GM12878 (cell line): Measurements from ENCODE around the gene APBA1. TPM values are rescaled to one million over a fixed set of nuclear protein-coding genes. Genes with fewer than 3 reads are reported as not detected.

Experiments used
- ATAC-seq: fragments of 200-7000 bp; cut with Tn5 transposase; 3 replicates; pipeline ENCODE4 v1.9.1; 2020; ENCODE audit warnings: mild to moderate bottlenecking, moderate library complexity
- BruUV-seq: library from RNA; stranded (reverse); fragments of 400-500 nt; replicated peaks from 2 replicates; lab custom pipeline; 2021; lab: Mats Ljungman, UMichigan
- CTCF ChIA-PET: fragments of 300-600 bp; sonication (Branson Sonifier 250); formaldehyde crosslinking; extraction: SDS; loops from one replicate; lab custom pipeline; 2021; ENCODE audit warnings: inconsistent platforms; lab: Yijun Ruan, JAX
- POLR2A ChIA-PET: fragments of 350-600 bp; formaldehyde crosslinking; extraction: SDS; loops from one replicate; lab custom pipeline; 2021; ENCODE audit warnings: inconsistent platforms; lab: Charles Lee
- RAD21 ChIA-PET: fragments of 300-600 bp; sonication (Branson Sonifier 250); formaldehyde crosslinking; loops from one replicate; lab custom pipeline; 2023; ENCODE audit warnings: antibody characterized with exemption; ENCODE audit not compliant: unreplicated experiment; lab: Charles Lee
- SMC1A ChIA-PET: fragments of 300-600 bp; sonication (Branson Sonifier 250); formaldehyde crosslinking; loops from one replicate; lab custom pipeline; 2023; ENCODE audit not compliant: unreplicated experiment, uncharacterized antibody; lab: Charles Lee
- DNase-seq: peaks from one replicate; pipeline ENCODE4 v3.0.0-alpha.2; 2011; ENCODE audit warnings: low read depth, low spot score
- FAIRE-seq: peaks from 3 replicates; lab custom pipeline; 2011; peaks lifted over from hg19 to GRCh38; lab: Jason Lieb, UNC
- H2AFZ ChIP-seq: 2 replicates; pipeline ENCODE4 v1.6.0; 2011; ENCODE audit warnings: low read depth, low read length, control low read depth; ENCODE audit not compliant: control insufficient read depth
- H3K27ac ChIP-seq: 2 replicates; pipeline ENCODE4 v1.5.1; 2011; ENCODE audit warnings: control low read depth; ENCODE audit not compliant: control insufficient read depth, insufficient read depth
- H3K27me3 ChIP-seq, 2 experiments: replicated peaks in 1 of 2; 2 replicates each; pipeline versions ENCODE4 v1.6.0 to v1.6.1; 2011; ENCODE audit warnings: low read length in 1 of 2; ENCODE audit not compliant: control insufficient read depth in 2 of 2, insufficient read depth in 2 of 2
- H3K36me3 ChIP-seq, 2 experiments: 2 replicates each; pipeline ENCODE4 v1.5.1; 2011; ENCODE audit warnings: low read length in 1 of 2; ENCODE audit not compliant: control insufficient read depth in 2 of 2, insufficient read depth in 2 of 2
- H3K4me1 ChIP-seq: 2 replicates; pipeline ENCODE4 v1.6.1; 2011; ENCODE audit warnings: mild to moderate bottlenecking, low read length, moderate library complexity, mixed read lengths; ENCODE audit not compliant: control insufficient read depth, insufficient read depth
- H3K4me2 ChIP-seq: 2 replicates; pipeline ENCODE4 v1.6.0; 2011; ENCODE audit warnings: control low read depth; ENCODE audit not compliant: control insufficient read depth, insufficient read depth
- H3K4me3 ChIP-seq: fragments of 200-600 bp; sonication (generic); 2 replicates; pipeline ENCODE4 v1.5.1; 2016
- H3K79me2 ChIP-seq: 2 replicates; pipeline ENCODE4 v1.6.0; 2011; ENCODE audit warnings: low read length; ENCODE audit not compliant: control insufficient read depth, insufficient read depth
- H3K9ac ChIP-seq: 2 replicates; pipeline ENCODE4 v1.8.0; 2011; ENCODE audit warnings: low read length, control low read depth, mixed read lengths; ENCODE audit not compliant: control insufficient read depth, insufficient read depth
- H3K9me3 ChIP-seq: replicated peaks from 3 replicates; pipeline ENCODE4 v1.5.1; 2011; ENCODE audit warnings: mild to moderate bottlenecking, low read length; ENCODE audit not compliant: control insufficient read depth, insufficient read depth
- H4K20me1 ChIP-seq: 2 replicates; pipeline ENCODE4 v1.6.0; 2011; ENCODE audit not compliant: control insufficient read depth, insufficient read depth
- ATF2 ChIP-seq: IDR thresholded peaks from 2 replicates; pipeline ENCODE4 v1.6.1; 2012; ENCODE audit warnings: low read length, inconsistent platforms
- BCL11A ChIP-seq: IDR thresholded peaks from 2 replicates; pipeline ENCODE4 v1.6.1; 2011; ENCODE audit warnings: low read depth, low read length
- ETV6 ChIP-seq, 2 experiments: fragments of 450-650 bp in 1 of 2; IDR thresholded peaks in 1 of 2; conservative IDR thresholded peaks in 1 of 2; 2 replicates each; pipeline ENCODE4 v1.6.1; 2014; ENCODE audit warnings: antibody characterized with exemption in 1 of 2, borderline replicate concordance in 1 of 2, low read depth in 1 of 2, mild to moderate bottlenecking in 1 of 2, moderate library complexity in 1 of 2
- FOXM1 ChIP-seq: IDR thresholded peaks from 2 replicates; pipeline ENCODE4 v1.6.1; 2012; ENCODE audit warnings: low read depth, mild to moderate bottlenecking, inconsistent platforms, low read length, moderate library complexity
- IKZF2 ChIP-seq, 2 experiments: fragments of 450-650 bp; IDR thresholded peaks; 2 replicates each; pipeline ENCODE4 v1.6.1; 2017; ENCODE audit warnings: mild to moderate bottlenecking in 2 of 2, moderate library complexity in 2 of 2
- IRF3 ChIP-seq: fragments of 450-650 bp; IDR thresholded peaks from 2 replicates; pipeline ENCODE4 v1.6.1; 2014; ENCODE audit warnings: mild to moderate bottlenecking
- KLF5 ChIP-seq: fragments of 450-650 bp; IDR thresholded peaks from 2 replicates; pipeline ENCODE4 v1.6.1; 2014; ENCODE audit warnings: mild to moderate bottlenecking; ENCODE audit not compliant: partially characterized antibody
- MXI1 ChIP-seq: fragments of 150-350 bp; IDR thresholded peaks from 2 replicates; pipeline ENCODE4 v1.6.1; 2011; ENCODE audit warnings: low read depth, mild to moderate bottlenecking, inconsistent platforms, low read length, improper control_type of control experiment
- NFYA ChIP-seq: IDR thresholded peaks from 2 replicates; pipeline ENCODE4 v1.6.1; 2011; ENCODE audit warnings: low read depth, mild to moderate bottlenecking, low read length, improper control_type of control experiment, borderline replicate concordance
- NR2C2 ChIP-seq: IDR thresholded peaks from 2 replicates; pipeline ENCODE4 v1.6.1; 2011; ENCODE audit warnings: borderline replicate concordance, low read depth; ENCODE audit not compliant: control insufficient read depth, insufficient read length
- PML ChIP-seq: IDR thresholded peaks from 2 replicates; pipeline ENCODE4 v1.6.1; 2012; ENCODE audit warnings: low read length, inconsistent platforms
- PRDM15 ChIP-seq: fragments of 450-650 bp; formaldehyde crosslinking; IDR thresholded peaks from 2 replicates; pipeline ENCODE4 v1.4.0; 2020; ENCODE audit warnings: mild to moderate bottlenecking, moderate library complexity
- RELB ChIP-seq: fragments of 450-650 bp; IDR thresholded peaks from 2 replicates; pipeline ENCODE4 v1.6.1; 2017; ENCODE audit warnings: low read depth, mild to moderate bottlenecking, moderate library complexity
- SMAD1 ChIP-seq: fragments of 450-650 bp; IDR thresholded peaks from 2 replicates; pipeline ENCODE4 v1.6.1; 2018; ENCODE audit warnings: mild to moderate bottlenecking, low read depth; ENCODE audit not compliant: partially characterized antibody
- TAF1 ChIP-seq: IDR thresholded peaks from 2 replicates; pipeline ENCODE4 v1.6.1; 2011; ENCODE audit warnings: mild to moderate bottlenecking, low read depth, low read length, borderline replicate concordance
- TCF7 ChIP-seq: IDR thresholded peaks from 2 replicates; pipeline ENCODE4 v1.6.1; 2014; ENCODE audit warnings: antibody characterized with exemption, borderline replicate concordance
- YY1 ChIP-seq: IDR thresholded peaks from 2 replicates; pipeline ENCODE4 v1.6.1; 2011; ENCODE audit warnings: low read depth, mild to moderate bottlenecking, low read length
- ZBED1 ChIP-seq: IDR thresholded peaks from 2 replicates; pipeline ENCODE4 v1.6.1; 2016; ENCODE audit warnings: borderline replicate concordance
- WGBS: methylation state at CpG from one replicate; pipeline ENCODE4 v1.1.6; 2016; ENCODE audit warnings: low lambda C conversion rate; ENCODE audit not compliant: insufficient replicate concordance, insufficient coverage; ENCODE audit errors: missing lambda C conversion rate; 5-methylcytosine and 5-hydroxymethylcytosine counted together
- in situ Hi-C: fragments of 300-500 bp; cut with MboI; formaldehyde crosslinking; loops from 9 replicates; pipeline ENCODE4 v1.14.3; 2018; ENCODE audit warnings: mixed read lengths
- intact Hi-C: fragments of 100-400 bp; cut with micrococcal nuclease; formaldehyde crosslinking; loops from one replicate; pipeline ENCODE4 v1.14.2; 2022; ENCODE audit not compliant: unreplicated experiment
- polyA plus RNA-seq, 11 experiments: library from polyadenylated mRNA; depleted of rRNA in 4 of 11; unstranded in 6 of 11; stranded (reverse) in 5 of 11; fragments of >200 nt; fragmentation: Nextera tagmentation in 4 of 11; fragmentation: Illumina TruSeq in 1 of 11; extraction: Ambion mirVana in 4 of 11; extraction: Trizol in 1 of 11; gene quantifications; 1 replicate in 1 of 11; 2 replicates in 10 of 11; pipeline versions ENCODE4 v1.2.1 to v1.2.3, GENCODE V29; 2011 to 2016; ENCODE audit warnings: inconsistent platforms in 2 of 11, missing spikeins in 2 of 11, low read depth in 1 of 11
- total RNA-seq, 4 experiments: library from RNA; depleted of rRNA in 3 of 4; stranded (reverse); fragments of >200 nt in 3 of 4; fragmentation: Illumina TruSeq in 1 of 4; extraction: Trizol in 1 of 4; gene quantifications; 2 replicates each; pipeline versions ENCODE4 v1.2.1 to v1.2.3, GENCODE V29; 2013 to 2021

APBA1 gene
- total and polyA plus RNA-seq, 10 of the 15 experiments (the other 5 are each of a cell fraction or from before 2014, with no cell fraction given): 0.01 to 1.3 (median 0.05) TPM; not detected in 7

- SMC1A ChIA-PET: no interaction called here
- 0% methylated on average over 3 of the region's 3 CpGs for WGBS
- intact Hi-C loops: no loop called here
- no peak for TF ChIP-seq ZBED1
- TF ChIP-seq PML: no peak
- no peak for TF ChIP-seq KLF5
- TF ChIP-seq RELB: no peak
- no peak for TF ChIP-seq NFYA
- no peak for TF ChIP-seq SMAD1
- TF ChIP-seq NR2C2: no peak
- TF ChIP-seq MXI1: no peak
- TF ChIP-seq IKZF2 (IDR thresholded peaks at IDR 0.05): no peak
- TF ChIP-seq ETV6 (conservative IDR thresholded peaks at IDR 0.05 in 1 of 2, IDR thresholded peaks at IDR 0.05 in 1 of 2; ENCODE audit: borderline replicate concordance in 1 of 2, low read depth in 1 of 2): no peak
- no peak for TF ChIP-seq ATF2
- no peak for TF ChIP-seq TCF7
- no peak for TF ChIP-seq FOXM1
- no peak for TF ChIP-seq PRDM15 (CRISPR knock-in tag)
- no peak for TF ChIP-seq YY1
- TF ChIP-seq BCL11A: no peak
- TF ChIP-seq IRF3: no peak
- TF ChIP-seq TAF1: no peak
Measured at GRCh38 chr9:69622676-69623075, 49.5 kb downstream of the APBA1 start.

More at GRCh38 chr9:69622676-69623075, 49.5 kb downstream of the APBA1 start:
- ChIA-PET CTCF (interaction anchor here (0.9 kb wide), 1 partner anchor 9 kb away, joined by 3 read pairs; no protein-coding TSS in a partner anchor), RAD21 (no interaction called here), POLR2A (no interaction called here)
- Histone ChIP-seq H2AFZ (no peak overlapping the region), H3K4me3 (no peak overlapping the region), H3K36me3 (no peaks in the 10 kb centered on the region), H3K27ac (no peak overlapping the region), H3K9me3 (no peaks in the 10 kb centered on the region), H3K4me2 (no peak overlapping the region), H3K4me1 (no peaks in the 10 kb centered on the region), H3K27me3 (no peaks in the 10 kb centered on the region), H3K79me2 (no peaks in the 10 kb centered on the region), H3K9ac (no peak overlapping the region), H4K20me1 (no peaks in the 10 kb centered on the region)
- in situ Hi-C loops: no loop called here
- FAIRE-seq (no peak), DNase-seq (no peak), ATAC-seq (no peak)
- no TSS peak for BruUV-seq
